ENCODE data around the gene CHN1.

GRCh38 chr2:175035806-175036205, 30.6 kb upstream of the CHN1 start:
- TF ChIP-seq, protein P1, sequence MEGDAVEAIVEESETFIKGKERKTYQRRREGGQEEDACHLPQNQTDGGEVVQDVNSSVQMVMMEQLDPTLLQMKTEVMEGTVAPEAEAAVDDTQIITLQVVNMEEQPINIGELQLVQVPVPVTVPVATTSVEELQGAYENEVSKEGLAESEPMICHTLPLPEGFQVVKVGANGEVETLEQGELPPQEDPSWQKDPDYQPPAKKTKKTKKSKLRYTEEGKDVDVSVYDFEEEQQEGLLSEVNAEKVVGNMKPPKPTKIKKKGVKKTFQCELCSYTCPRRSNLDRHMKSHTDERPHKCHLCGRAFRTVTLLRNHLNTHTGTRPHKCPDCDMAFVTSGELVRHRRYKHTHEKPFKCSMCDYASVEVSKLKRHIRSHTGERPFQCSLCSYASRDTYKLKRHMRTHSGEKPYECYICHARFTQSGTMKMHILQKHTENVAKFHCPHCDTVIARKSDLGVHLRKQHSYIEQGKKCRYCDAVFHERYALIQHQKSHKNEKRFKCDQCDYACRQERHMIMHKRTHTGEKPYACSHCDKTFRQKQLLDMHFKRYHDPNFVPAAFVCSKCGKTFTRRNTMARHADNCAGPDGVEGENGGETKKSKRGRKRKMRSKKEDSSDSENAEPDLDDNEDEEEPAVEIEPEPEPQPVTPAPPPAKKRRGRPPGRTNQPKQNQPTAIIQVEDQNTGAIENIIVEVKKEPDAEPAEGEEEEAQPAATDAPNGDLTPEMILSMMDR (IDR thresholded peaks at IDR 0.05) = no peak
- TF ChIP-seq ZFX (IDR thresholded peaks at IDR 0.05; ENCODE audit: borderline replicate concordance) = no peak

Measured in 22Rv1 (cell line).